A549 (cell line): ENCODE measurements around the gene CMKLR1.

Experiments used
- BHLHE40 ChIP-seq: IDR thresholded peaks from 2 replicates; pipeline ENCODE4 v1.6.1; 2012; ENCODE audit warnings: low read depth, low read length, inconsistent platforms
- NPAS2 ChIP-seq: fragments of 250-450 bp; sonication (Bioruptor Pico); IDR thresholded peaks from 2 replicates; pipeline ENCODE4 v1.8.0; 2022; ENCODE audit warnings: mild to moderate bottlenecking, moderate library complexity, borderline replicate concordance
- TF ChIP-seq, protein P1 (sequence below): fragments of >200 bp; sonication (Bioruptor Twin); formaldehyde crosslinking; IDR thresholded peaks from 3 replicates; pipeline ENCODE4 v1.5.1; 2016
- TF ChIP-seq, protein P2 (sequence below): fragments of 200-600 bp; sonication (generic); IDR thresholded peaks from 2 replicates; pipeline ENCODE4 v1.6.1; 2016; ENCODE audit warnings: antibody characterized with exemption, mild to moderate bottlenecking, moderate library complexity

DNA sequence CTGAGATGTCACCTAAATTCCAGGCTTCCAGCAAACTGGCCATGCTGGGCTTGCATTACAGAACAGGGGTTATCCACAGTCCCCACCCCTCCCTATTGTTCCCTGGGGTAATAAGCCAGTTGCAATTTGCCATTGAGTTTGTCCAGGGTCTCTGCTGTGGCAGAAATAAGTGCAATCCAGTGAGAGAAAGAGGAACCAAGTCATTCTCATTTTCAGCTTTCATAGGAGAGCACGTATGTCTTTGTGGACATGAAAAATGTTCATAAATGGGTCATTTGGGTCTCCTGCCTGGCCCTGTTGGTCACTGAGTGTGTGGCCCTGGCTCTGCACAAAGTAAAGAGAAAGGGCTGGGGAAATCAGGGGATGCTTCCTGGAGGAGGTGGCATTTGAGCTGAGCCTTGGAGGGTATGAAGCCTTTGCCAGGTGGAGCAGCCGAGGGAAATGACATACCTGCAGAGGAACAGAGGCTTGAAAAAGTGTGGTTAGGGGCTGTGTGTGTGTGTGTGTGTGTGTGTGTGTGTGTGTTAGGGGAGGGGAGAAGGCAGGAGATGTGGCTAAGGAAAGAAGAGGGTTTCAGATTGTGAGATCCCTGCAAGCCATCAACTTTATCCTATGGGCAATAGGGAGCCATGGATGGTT, 29.3 kb downstream of the CMKLR1 start:
- TF ChIP-seq, protein P1, sequence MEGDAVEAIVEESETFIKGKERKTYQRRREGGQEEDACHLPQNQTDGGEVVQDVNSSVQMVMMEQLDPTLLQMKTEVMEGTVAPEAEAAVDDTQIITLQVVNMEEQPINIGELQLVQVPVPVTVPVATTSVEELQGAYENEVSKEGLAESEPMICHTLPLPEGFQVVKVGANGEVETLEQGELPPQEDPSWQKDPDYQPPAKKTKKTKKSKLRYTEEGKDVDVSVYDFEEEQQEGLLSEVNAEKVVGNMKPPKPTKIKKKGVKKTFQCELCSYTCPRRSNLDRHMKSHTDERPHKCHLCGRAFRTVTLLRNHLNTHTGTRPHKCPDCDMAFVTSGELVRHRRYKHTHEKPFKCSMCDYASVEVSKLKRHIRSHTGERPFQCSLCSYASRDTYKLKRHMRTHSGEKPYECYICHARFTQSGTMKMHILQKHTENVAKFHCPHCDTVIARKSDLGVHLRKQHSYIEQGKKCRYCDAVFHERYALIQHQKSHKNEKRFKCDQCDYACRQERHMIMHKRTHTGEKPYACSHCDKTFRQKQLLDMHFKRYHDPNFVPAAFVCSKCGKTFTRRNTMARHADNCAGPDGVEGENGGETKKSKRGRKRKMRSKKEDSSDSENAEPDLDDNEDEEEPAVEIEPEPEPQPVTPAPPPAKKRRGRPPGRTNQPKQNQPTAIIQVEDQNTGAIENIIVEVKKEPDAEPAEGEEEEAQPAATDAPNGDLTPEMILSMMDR = no peak
- TF ChIP-seq, protein P2, sequence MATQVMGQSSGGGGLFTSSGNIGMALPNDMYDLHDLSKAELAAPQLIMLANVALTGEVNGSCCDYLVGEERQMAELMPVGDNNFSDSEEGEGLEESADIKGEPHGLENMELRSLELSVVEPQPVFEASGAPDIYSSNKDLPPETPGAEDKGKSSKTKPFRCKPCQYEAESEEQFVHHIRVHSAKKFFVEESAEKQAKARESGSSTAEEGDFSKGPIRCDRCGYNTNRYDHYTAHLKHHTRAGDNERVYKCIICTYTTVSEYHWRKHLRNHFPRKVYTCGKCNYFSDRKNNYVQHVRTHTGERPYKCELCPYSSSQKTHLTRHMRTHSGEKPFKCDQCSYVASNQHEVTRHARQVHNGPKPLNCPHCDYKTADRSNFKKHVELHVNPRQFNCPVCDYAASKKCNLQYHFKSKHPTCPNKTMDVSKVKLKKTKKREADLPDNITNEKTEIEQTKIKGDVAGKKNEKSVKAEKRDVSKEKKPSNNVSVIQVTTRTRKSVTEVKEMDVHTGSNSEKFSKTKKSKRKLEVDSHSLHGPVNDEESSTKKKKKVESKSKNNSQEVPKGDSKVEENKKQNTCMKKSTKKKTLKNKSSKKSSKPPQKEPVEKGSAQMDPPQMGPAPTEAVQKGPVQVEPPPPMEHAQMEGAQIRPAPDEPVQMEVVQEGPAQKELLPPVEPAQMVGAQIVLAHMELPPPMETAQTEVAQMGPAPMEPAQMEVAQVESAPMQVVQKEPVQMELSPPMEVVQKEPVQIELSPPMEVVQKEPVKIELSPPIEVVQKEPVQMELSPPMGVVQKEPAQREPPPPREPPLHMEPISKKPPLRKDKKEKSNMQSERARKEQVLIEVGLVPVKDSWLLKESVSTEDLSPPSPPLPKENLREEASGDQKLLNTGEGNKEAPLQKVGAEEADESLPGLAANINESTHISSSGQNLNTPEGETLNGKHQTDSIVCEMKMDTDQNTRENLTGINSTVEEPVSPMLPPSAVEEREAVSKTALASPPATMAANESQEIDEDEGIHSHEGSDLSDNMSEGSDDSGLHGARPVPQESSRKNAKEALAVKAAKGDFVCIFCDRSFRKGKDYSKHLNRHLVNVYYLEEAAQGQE = no peak
- TF ChIP-seq NPAS2 (CRISPR knock-in tag) (no peak), BHLHE40 (no peak)
